ENCODE data around the gene ANKRD53.
"Not testable (repeated sequence)": the region's sequence is repeated elsewhere in the genome, so short reads cannot be mapped to it uniquely, and the experiment has no call there.

ANKRD53 gene

GRCh38 chr2:70988726-70989648 lies 10.6 kb downstream of the ANKRD53 start:
- no peak for DNase-seq (ENCODE audit: low read depth in 2 of 3, low spot score in 1 of 3)

DNA sequence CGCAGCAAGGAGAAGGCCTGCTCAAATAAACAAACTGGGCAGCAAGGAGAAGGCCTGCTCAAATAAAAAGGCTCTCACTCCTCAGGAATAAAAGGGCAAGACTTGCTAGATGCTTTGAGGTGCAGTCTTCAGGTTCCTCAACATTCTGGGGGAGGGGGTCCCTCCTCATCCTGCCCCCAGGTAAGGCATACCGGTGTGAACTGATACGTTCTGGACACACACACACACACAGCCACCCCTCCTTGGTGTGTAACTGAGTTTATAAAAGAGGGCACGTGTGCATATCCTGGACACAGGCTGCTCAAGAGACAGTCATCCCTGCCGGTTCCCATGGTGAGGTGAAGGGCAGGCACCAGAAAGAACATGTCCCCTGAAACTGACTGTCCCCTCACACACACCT lies 11.8 kb downstream of the ANKRD53 start:
- DNase-seq (ENCODE audit: low read depth in 2 of 3, low spot score in 1 of 3) = no peak

- DNase-seq (ENCODE audit: low read depth in 2 of 3, low spot score in 1 of 3) = no peak
These were observed 12.7 kb downstream of the ANKRD53 start for GRCh38 chr2:70991142-70991541.

DNA sequence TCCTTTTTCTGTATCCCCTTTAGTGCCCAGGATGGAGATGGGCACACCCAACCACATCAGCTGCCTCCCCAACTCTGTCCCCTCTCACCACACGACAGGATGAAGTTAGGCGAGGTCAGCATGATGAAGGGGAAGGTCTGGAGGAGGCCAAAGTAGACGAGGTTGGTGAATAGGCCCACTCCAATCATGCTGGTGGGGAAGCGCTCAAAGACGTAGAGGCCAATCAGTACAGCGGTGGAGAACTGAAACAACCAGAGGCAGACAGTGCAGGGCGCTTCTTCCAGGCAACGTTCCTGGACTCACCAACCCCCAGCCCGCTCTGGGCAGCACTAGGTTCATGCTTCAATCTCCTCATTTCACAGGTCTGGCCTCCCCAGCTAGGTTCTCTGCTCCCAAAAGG lies 13.3 kb downstream of the ANKRD53 start:
- no peak for DNase-seq (ENCODE audit: low read depth in 2 of 3, low spot score in 1 of 3)

- DNase-seq (ENCODE audit: low read depth in 2 of 3, low spot score in 1 of 3) = no peak
These were observed 14.8 kb downstream of the ANKRD53 start for GRCh38 chr2:70992945-70993853.

DNA sequence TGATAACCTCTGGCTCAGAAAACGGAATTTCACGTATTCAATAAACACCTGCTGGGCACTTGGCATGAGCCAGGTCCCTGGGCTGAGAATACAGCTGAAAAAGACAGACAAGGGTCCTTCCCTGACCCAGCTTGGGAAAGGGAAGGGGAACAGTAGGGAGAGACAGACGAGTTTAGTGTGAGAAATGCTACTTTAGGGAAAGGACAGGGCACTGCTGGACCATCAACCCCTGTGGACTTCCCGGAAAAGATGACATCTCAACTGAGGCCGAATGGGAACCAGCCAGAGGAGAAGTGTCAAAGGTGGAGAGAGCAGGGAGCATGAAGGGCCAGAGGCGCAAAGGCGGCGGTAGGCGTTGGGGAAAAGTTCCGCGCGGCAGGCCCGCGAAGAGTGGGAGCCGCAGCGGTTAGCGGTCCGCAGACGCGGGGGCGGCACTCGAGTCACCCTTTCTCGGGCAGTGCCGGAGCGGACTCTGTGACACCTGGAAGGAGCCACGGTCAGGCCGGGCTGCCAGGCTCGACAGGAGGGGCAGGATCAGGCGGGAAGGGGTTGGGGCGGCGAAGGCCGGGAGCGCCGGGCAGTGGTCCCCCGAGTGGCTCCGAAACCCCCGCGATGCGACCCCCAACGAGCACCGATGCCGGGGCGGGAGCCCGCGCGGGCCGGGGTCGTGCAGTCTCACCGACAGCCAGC lies 15.7 kb downstream of the ANKRD53 start:
- peak in 2 of 3 donors; percentile 23 to 50 for DNase-seq (ENCODE audit: low read depth in 2 of 3, low spot score in 1 of 3)

- DNase-seq (ENCODE audit: low read depth in 2 of 3, low spot score in 1 of 3) = peak; percentile 84 to 90 (median 89)
These were observed 16.4 kb downstream of the ANKRD53 start, which contains the start of gene TEX261 for GRCh38 chr2:70994699-70995425. TSS of gene TEX261 (minus strand) at chr2:70994873. CDS start at chr2:70994757, 116 bp downstream.

GRCh38 chr2:70995426-70995729 lies 16.9 kb downstream of the ANKRD53 start:
- no peak for DNase-seq (ENCODE audit: low read depth in 2 of 3, low spot score in 1 of 3)

DNA sequence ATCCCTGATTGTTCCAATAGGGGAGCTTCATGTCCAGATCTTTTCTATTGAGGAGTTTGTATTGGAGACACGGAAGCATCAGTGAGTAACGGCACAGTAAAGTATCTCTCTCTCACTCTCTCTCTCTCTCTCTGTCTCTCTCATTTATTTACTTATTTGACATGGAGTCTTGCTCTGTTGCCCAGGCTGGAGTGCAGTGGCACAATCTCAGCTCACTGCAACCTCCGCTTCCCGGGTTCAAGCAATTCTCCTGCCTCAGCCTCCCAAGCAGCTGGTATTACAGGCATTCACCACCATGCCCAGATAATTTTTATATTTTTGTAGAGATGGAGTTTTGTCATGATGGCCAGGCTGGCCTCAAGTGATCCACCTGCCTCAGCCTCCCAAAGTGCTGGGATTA lies 20.5 kb downstream of the ANKRD53 start:
- DNase-seq (ENCODE audit: low read depth in 2 of 3, low spot score in 1 of 3) = not testable (repeated sequence)

- no peak for DNase-seq (ENCODE audit: low read depth in 2 of 3, low spot score in 1 of 3)
These were observed 20.9 kb downstream of the ANKRD53 start for GRCh38 chr2:70999362-70999761.

- not testable (repeated sequence) for DNase-seq (ENCODE audit: low read depth in 2 of 3, low spot score in 1 of 3)
These were observed 21.5 kb downstream of the ANKRD53 start for GRCh38 chr2:70999931-71000330.

DNA sequence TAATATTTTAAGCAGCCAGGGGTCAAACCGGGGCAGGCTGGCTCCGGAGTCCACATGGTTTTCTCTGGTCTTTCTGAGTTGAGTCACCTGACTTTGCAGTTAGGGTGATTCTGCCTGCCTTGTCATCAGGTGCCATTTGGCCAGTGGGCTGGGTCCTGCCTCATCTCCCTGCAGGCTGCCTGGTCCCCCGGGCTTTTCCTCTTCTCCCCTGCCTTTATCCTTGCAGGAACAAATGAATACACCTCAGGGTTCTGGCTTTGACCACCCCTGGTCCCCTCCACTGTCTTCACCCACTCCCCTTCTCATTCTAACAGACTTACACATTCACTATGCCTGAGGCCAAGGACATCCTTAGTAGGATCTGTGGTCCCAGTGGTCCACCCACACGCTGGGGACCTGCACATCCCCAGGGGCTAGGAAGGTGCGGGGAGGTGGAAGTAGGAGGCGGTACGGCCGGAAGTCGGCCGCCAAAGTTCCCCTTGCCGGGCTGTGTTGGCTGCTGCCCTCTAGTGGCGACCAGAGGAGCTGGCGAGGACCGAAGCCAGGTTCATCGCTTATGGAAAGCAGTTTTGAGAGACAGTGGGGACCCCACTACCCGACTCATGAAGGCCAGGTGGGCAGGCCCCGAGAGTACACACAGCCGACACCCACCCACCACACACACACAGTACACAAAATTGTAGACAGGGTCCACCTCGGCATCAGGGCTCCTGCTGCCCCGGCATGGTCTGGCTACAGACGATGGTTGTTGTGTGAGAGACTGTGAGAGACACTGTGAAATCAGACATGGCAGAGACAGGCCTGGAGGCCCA lies 22.6 kb downstream of the ANKRD53 start:
- peak; percentile 69 to 79 (median 77) for DNase-seq (ENCODE audit: low read depth in 2 of 3, low spot score in 1 of 3)

- no peak for DNase-seq (ENCODE audit: low read depth in 2 of 3, low spot score in 1 of 3)
These were observed 23.1 kb downstream of the ANKRD53 start for GRCh38 chr2:71001592-71001927.

DNA sequence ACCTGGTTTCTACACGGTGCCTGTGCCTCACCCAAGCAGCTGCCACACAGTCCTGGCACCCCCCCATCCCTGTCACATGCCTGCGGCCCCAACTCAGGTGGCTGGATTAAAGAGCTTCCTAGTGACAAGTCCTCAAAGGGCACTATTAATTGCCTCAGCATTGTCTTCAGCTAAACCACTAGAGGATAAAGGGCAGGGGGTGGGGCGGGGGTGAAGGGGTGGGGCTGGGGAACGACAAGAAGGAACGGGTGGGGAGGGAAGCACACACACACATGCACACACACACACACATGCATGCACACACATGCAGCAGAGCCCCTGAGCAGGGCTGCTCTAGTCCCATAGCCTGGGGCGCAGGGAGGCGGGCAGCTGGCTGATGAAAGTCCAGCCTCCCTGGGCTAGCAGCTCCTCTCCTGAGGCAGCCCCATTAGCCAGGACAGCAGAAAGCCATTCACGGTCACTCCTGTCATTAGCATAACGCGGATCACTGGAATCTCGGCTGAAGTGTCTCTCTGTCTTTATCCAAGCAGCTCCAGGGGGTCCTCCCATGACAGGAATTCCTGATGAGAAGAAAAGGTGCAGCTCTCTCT lies 23.6 kb downstream of the ANKRD53 start:
- DNase-seq (ENCODE audit: low read depth in 2 of 3, low spot score in 1 of 3) = no peak

DNA sequence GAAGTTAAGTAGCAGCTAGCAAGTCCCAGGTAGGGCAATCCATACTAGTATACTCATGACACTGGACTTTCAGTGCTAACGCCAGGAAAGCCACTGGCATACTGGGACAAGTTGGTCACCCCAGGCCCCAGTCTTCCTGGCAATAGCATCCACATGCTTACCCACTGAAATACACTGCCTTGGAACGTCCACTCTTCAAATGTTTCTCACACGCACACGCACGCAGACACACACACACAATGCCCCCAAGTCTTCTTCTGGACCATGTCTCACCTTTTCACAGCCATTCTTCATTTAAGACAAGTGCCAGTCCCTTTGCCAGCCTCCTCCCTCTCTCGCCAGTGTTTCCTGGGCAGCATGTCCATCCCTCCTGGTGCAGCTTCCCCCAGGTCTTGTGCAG lies 25.0 kb downstream of the ANKRD53 start:
- no peak for DNase-seq (ENCODE audit: low read depth in 2 of 3, low spot score in 1 of 3)

DNA sequence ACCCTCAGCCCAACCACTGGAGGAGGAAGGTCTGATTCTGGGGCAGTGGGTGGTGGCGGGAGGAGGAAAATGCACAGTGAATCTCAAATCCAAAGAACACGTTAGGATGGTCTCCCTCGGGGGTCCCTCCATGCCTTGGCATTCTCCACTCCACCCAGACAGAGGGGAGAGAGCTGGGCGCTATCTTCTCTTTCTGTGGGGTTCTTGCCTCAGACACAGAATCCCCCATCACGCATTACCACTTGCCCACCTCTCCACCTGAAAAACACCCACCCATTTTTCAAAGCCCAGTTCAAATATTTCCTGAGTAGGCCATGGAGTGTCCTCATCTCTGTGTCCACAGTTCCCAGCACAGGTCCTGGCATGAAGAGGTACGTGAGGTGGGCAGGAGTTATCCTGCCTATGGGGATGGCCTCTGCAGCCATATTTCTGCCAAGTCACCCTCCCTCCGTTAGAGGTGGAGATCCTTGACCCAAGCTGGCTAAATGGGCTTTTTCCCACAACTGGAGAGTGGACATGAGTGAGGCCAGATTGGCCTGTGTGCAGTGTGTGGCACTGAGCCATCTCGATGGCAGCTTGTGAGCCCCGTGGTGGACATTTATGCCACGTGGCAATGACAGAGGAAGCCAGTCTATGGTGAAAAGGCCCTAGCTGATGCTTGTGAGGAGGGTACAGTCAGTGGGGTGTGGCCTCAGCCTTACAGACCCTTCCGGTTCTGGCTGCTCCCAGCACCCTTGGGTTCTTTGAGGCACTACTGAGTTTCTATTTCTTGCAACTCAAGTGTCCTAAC lies 25.7 kb downstream of the ANKRD53 start:
- no peak for DNase-seq (ENCODE audit: low read depth in 2 of 3, low spot score in 1 of 3)

DNA sequence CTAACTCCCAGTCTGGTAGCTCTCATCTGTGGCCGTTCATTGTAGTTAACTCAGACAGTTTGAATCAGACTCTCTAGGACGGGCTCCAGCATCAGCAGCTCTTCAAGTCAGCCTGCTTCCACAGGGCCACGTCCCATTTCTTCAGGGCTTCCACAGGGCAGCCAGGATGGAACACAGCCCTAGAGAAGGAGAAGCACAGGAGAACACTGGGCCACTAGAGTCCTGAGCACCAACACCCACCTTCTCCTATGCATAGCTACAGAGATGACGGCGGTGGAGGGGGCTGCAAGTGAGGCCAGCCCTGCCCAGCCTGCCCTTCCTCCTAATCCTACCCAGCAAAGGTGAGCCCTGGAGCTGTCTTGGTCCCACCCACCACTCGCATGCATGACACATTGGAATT lies 26.4 kb downstream of the ANKRD53 start:
- no peak for DNase-seq (ENCODE audit: low read depth in 2 of 3, low spot score in 1 of 3)

DNA sequence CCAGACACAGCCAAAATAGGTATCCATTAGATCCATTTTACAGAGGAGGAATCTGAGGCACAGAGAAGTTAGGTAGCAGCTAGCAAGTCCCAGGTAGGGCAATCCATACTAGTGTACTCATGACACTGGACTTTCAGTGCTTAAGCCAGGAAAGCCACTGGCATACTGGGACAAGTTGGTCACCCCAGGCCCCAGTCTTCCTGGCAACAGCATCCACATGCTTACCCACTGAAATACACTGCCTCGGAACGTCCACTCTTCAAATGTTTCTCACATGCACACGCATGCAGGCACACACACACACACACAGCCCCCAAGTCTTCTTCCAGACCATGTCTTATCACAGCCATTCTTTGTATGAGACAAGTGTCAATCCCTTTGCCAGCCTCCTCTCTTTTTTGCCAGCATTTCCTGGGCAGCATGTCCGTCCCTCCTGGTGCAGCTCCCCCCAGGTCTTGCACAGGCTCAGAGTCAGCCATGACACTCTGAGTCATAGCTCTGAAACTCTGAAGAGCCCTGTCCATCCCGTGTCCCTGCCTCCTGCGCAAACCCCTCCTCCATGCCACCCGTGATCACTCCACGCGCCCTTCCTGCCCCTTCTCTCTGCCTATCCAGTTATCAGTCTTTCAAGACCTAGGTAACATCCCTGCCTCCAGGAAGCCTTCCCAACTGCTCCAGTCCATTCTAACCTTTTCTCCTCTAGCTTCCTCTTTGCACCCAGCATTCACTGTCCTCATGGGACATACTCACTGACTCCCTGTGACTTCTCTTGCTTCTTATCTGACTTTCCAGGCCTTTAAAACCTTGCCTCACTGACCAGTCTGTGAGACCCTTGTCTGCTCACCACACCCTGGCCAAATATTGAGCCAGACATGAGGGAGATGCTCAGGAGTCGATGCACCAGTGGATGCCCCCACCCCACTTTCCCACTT lies 27.1 kb downstream of the ANKRD53 start:
- no peak for DNase-seq (ENCODE audit: low read depth in 2 of 3, low spot score in 1 of 3)

All from stimulated activated CD4-positive, alpha-beta T cell treated with anti-CD3 and anti-CD28 coated beads, Interleukin-12 subunit alpha, Interleukin-12 subunit beta, amount 100 ng/mL, for 48 hours (primary cell).